Skeletal muscle cell (primary cell): ENCODE data around the gene MARCKSL1.

Experiments used
- DNase-seq: peaks from one replicate; pipeline ENCODE4 v3.0.0-alpha.2; 2010; ENCODE audit warnings: low read depth
- H3K4me3 ChIP-seq: 2 replicates; pipeline ENCODE4 v1.5.1; 2011; ENCODE audit warnings: low read depth, mild to moderate bottlenecking, control low read depth, low read length, moderate library complexity

Gene MARCKSL1

DNA sequence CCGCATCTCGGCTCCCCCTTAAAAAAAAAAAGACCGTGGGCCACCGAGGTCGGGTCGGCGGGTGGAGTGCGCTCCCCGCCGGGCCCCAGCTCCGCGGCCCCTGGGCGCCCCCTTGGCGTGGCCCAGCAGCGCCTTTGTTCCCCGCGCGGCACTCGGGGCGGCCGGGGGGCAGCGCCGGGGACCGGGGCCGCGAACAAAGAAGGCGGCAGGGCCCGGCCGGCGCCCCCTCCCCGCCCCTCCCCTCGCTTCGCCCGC is 571 bp downstream of the MARCKSL1 start:
- H3K4me3 ChIP-seq, result peak overlapping the region; percentile 82
- DNase-seq, result no peak

DNA sequence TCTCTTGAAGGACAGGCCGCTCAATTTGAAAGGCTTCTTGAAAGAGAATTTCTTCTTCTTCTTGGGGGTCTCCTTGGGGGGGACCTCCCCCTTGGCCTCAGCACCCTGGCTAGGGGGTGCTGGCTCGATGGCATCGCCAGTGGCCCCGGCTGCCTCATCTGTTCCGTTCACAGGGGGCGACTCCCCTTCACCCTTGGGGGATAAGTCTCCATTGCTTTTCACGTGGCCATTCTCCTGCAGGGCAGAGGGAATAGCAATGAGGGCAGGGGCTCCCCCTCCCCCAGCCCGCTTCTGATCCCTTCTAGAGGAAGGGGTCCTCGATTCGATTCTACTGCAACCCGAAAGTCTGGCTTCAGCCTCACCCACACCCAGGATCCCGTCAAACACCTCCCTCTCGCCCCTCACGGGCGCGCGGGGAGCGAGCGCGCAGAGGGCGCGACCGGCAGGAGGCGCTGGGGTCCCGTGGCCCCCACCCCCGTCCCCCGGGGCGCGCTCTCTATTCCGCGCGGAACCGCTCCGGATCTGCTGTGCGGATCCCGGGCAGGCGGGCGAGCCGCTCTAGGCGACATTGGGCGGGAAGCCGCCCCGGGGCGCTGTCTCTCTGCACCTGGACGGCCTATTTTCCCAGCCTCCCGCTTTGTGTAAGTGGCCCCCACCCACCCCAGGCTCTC is 1.0 kb downstream of the MARCKSL1 start:
- peak overlapping the region; percentile 82 for H3K4me3 ChIP-seq
- DNase-seq, result no peak

DNA sequence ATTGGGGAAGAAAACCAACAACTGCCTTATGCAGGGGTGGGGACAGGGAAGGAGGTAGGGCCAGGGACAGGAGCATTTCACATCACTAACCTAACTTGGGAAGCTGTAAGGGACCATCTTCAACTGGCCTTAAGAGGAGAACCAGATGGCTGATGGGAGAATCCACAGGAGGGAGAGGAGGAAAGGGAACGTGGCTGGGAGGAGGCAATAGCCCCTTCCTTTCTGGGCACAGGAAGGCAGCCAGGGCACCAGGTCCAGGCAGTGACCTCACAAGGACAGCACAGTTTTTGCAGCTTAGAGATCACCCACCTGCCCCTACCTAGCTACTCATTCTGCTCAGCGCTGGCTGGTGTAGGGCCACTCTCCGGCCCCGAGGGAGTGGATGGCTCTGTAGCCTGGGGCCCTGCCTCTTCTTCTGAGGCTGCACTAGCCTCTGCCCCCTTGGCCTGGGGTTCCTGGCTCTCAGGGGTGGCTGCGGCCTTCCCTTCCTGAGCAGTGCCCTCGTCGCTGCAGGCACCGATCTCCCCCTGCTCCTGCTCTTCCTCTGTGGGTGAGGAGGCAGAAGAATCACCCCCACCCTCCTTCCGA is 1.7 kb downstream of the MARCKSL1 start:
- peak overlapping the region; percentile 82 for H3K4me3 ChIP-seq
- no peak for DNase-seq

DNA sequence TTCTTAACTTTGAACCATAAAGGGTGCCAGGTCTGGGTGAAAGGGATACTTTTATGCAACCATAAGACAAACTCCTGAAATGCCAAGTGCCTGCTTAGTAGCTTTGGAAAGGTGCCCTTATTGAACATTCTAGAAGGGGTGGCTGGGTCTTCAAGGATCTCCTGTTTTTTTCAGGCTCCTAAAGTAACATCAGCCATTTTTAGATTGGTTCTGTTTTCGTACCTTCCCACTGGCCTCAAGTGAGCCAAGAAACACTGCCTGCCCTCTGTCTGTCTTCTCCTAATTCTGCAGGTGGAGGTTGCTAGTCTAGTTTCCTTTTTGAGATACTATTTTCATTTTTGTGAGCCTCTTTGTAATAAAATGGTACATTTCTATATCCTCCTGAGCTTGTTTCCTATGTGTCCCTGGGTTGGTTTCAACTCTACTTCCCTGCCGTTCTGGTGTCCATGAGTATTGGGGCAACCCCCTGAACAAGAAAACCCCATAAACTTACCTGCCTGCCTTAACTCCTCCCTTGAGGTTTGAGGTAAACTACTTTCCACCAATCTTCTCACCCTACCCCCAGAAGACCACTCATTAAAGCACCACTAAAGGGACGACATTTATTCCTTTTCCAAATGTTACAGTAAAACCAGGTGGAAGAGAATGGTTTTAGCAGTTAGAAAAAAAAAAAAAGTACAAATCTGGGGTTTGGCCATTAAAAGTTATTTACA is 2.6 kb downstream of the MARCKSL1 start:
- no peak overlapping the region for H3K4me3 ChIP-seq
- no peak for DNase-seq

DNA sequence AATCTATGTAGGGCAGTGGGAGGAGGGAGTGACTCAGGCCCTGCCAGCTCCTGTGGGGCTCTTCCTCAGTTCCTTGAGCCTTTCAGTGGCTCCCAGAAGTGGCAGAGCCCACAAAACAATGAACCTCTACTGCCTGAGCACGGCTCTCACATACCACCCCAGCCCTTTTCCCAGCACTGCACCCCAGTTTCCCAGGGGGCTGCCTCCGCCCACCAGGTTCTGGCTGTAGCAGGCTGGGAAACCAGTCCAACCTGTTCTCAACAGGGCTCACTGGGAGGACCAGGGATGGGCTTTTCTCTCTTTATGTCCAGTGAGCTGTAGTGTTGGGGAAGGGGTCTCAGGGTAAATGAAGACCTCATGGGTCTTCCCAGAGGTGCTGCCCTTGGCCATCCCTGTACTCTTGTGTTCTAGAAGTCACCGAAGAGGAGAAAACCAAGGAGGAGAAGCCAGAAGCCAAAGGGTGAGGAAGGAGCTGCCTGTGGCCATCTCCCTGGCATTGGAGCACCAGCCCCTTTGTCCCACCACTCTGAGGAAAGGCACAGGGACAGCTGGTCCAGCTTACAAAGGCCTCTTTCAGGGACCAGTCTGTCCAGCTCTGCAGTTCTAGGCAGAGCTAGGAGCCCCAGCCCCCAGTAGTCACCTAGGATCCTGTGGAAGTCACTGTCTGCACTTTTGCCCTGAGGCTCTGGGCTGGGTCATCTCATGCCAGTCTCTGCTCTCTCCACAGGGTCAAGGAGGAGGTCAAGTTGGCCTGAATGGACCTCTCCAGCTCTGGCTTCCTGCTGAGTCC is 3.5 kb downstream of the MARCKSL1 start:
- H3K4me3 ChIP-seq, result no peak overlapping the region
- DNase-seq, result no peak

DNA sequence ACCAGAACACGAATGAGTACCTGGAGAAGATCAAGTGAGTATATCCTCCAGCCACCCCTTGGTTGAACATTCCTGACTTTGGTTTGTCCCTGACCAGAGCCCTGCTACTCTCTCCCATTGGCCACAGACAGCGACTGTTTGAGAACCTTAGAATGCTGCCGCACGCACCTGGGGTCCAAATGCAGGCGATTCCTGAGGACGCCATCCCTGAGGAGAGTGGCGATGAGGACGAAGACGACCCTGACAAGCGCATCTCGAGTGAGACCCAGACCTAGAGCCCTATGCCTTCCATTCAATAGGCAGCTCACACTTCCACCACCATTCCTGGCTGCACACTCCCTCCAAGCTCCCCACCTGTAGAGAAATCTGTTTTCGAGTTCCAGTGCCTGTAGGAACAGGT is 4.5 kb downstream of the MARCKSL1 start:
- no peak overlapping the region for H3K4me3 ChIP-seq
- DNase-seq, result no peak

DNA sequence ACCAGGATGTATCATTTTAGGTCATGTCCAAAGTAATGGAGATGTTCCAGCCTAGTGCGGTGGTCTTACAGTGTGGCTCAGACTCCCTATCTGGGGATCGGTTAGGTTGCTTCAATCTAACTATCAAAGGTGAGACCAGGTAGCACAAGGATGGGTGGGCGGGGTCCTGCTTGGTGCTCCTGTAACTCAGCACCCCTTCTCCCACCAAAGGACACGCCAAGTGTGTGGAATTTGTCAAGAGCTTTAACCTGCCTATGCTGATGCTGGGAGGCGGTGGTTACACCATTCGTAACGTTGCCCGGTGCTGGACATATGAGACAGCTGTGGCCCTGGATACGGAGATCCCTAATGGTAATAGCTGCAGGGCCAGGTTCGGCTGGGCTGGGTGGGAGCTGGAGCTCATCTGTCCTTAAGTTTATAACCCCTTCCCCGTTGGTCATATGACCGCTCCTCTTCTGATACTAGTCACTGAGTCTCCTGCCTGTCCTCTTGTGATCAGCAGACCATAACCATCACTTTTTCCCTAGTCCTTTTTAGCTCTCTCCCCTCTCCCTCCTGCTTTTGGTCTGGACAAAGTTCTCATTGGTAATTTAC is 5.4 kb downstream of the MARCKSL1 start:
- DNase-seq, result no peak
- H3K4me3 ChIP-seq, result no peak overlapping the region

DNA sequence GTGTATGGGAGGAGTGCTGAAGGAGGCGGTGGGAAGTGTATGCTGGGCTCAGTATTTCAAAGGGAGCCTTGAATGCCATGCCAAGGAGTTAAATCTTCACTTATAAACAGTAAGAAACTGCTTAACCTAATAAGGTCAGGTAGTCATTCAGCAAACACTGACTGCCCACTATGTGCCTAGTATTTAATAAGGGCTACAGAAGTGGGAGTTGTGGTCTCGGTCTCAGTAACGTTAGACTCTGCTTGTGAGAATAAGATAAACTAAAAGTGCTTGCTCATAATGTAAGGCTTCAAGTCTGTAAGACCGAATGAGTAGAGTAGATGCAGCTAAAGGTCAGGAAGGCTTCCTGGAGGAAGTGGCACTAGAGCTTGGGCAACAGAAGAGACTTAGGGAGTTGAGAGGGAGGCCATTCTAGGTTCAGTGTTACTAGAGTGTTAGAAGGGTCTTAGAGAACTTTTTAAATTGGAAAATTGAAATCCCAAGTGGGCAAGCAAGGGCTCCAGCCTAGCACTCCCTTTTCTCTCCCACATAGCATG is 6.0 kb downstream of the MARCKSL1 start:
- no peak for DNase-seq
- H3K4me3 ChIP-seq, result no peak overlapping the region

DNA sequence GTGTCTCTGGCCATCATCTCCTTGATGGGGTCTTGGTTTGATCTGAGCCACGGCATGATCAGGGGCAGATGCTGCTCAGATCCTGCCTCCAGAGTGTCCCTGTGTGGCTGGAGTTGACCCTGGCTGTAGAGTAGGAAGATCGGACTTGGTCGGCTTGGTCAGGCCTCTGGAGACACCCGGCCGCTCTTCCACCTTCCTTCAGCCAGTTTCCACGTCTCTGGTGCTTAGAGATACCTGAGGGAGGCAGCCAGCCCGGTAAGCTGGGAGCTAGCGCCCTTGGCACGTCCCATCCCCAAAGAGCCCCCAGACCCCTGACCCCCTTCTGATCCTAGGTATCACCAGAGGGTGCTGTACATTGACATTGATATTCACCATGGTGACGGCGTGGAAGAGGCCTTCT is 8.8 kb downstream of the MARCKSL1 start:
- DNase-seq, result no peak

DNA sequence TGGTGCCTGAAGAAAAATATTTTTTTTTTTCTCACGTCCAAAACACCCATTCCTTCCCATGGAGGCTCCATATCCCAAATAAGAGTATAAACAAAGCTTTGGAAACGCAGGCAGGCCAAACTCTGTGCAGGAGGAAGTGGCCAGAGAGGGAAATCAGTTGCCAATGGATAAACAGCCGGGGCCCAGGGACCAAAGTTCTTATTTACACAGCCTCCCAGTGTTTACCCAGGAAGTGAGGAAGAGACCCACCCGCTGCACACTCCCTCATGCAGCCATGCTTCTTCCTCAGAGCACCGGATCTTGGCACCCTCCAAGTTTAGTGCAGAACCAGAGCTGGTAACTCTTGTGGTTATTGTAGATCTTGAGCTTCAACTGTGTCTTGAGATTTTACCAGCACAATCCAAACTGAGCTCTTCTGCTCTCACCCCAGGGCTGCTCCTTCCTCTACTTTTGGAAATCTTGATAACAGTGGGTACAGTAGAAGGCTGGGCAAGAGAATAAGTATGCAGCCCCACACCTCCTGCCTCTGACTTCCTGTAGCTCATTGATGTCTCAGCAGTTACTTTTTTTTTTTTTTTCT is 14.2 kb downstream of the MARCKSL1 start:
- no peak for DNase-seq
- H3K4me3 ChIP-seq, result no peak overlapping the region

More for the DNA sequence above, 8.8 kb downstream of the MARCKSL1 start:
- no peak overlapping the region for H3K4me3 ChIP-seq

DNA sequence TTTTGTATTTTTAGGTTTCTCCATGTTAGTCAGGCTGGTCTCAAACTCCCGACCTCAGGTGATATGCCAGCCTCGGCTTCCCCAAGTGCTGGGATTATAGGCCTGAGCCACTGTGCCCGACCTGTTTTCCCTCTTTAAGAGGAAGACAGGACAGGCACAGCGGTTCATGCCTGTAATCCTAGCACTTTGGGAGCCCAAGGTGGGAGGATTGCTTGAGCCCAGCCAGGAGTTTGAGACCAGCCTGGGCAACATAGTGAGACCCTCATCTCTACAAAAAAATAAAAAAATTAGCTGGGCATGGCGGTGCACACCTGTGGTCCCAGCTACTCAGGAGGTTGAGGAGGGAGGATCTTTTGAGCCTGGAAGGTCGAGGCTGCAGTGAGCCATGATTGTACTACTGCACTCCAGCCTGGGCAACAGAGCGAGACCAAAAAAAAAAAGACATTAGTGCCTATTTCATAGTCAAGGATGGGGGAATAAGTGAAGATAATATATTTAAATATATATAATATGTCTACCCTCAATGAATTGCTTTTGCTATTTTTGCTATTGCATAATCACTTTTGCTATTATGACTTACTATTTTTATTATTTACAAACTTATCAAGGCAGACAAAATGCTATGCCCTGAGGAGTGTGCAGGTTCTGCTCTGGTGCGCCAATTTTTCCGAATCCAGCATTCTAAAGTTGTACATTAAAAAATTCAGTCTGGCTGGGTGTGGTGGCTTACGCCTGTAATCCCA is 17.7 kb downstream of the MARCKSL1 start:
- H3K4me3 ChIP-seq, result no peak overlapping the region
- DNase-seq, result no peak

DNA sequence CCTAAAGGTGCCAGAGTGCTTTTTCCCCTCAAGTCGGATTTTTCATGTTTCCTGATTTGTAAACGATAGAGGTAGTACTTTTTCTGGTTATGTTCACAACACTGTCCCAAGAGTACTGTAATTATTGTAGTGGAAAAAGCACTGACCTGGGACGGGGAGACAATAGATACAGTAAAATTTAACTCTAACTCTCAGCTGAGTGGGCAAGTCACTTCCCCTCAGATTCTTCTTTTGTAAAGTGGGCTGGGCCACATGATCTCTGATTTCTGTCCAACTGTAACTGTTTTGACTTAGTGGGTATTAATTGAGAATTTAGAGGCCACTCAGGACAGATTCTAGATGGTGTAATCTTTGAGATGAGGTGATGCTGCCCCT is 19.1 kb downstream of the MARCKSL1 start:
- no peak overlapping the region for H3K4me3 ChIP-seq

DNA sequence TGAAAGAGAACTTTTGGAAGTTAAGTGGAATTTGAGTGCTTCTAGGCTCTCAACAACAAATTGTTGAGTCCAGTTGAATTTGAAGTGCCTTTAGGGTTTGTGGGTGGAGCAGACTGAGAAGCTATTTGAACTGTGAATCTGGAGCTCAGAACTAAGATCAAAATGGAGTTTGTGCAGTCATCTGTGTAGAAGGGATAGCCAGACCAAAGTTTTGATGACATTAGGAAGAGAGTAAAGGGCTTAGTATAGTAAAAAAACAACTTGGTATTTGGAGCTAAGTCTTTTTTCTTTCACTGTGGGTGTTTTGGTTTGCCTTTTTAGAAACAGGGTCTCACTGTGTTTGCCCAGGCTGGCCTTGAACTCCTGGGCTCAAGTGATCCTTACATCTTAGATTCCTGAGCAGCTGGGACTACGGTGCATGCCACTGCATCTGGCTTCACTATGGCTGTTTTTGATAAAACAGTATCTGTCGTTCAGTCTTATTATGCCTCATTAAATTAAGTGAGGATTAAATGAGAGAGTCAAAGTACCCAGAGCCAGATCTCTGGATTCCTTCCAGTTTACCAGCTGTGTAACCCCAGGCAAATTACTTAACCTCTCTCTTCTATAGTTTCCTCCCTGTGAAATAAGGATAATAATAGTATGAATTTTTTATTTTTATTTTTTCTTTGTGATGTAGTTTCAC is 24.2 kb downstream of the MARCKSL1 start:
- no peak for DNase-seq
- no peak overlapping the region for H3K4me3 ChIP-seq

More for the DNA sequence above, 19.1 kb downstream of the MARCKSL1 start:
- no peak for DNase-seq

DNA sequence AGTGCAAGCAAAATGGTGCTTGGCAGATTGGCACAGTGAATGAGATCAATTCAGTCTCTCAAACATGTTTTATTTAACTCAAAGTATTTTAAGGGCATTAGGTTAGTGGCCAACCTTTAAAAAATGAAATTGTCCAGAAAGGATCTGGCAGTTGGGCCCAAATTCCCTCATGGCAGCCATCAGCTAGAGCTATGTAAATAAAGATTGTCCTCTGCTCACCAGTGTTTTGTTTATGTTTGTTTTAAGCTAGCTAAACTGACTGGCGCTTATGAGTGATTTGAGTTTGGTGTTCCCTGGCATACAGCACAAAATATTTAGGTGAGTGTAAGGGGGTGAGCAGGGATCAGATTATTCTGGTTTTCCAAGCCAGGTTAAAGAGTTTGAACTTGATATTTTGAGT is 26.1 kb downstream of the MARCKSL1 start:
- H3K4me3 ChIP-seq, result no peak overlapping the region
- DNase-seq, result no peak

DNA sequence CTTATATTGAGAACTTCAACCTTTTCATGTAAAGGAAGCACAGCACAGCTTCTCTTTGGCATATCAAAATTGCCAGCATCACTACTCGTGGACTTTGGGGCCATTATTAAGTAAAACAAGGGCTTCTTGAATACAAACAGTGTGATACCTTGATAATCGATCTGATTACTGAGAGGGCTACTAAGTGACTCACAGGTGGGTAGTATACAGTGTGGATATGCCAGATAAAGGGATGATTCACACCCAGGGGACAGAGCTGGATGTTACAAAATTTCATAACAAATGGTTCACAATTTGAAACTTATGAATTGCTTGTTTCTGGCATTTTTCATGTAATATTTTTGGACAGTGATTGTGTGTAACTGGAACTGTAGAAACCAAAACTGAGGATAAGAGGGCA is 28.7 kb downstream of the MARCKSL1 start:
- no peak overlapping the region for H3K4me3 ChIP-seq
- no peak for DNase-seq

DNA sequence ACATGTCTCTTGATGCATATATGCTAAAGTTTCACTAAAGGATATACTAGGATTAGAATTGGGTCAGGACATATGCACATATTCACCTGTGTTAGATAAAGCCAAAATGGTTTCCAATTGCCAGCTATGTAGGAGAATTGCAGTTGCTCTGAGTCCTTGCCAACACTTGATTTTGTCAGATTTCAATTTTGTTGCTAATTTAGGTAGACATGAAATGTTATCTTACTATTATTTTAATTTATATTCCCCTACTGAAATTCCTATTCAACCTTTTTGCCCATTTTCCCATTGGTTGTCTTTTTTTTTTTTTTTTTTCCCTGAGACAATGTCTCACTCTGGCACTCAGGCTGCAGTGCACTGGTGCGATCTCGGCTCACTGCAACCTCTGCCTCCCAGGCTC is 30.7 kb downstream of the MARCKSL1 start:
- H3K4me3 ChIP-seq, result no peak overlapping the region
- no peak for DNase-seq

DNA sequence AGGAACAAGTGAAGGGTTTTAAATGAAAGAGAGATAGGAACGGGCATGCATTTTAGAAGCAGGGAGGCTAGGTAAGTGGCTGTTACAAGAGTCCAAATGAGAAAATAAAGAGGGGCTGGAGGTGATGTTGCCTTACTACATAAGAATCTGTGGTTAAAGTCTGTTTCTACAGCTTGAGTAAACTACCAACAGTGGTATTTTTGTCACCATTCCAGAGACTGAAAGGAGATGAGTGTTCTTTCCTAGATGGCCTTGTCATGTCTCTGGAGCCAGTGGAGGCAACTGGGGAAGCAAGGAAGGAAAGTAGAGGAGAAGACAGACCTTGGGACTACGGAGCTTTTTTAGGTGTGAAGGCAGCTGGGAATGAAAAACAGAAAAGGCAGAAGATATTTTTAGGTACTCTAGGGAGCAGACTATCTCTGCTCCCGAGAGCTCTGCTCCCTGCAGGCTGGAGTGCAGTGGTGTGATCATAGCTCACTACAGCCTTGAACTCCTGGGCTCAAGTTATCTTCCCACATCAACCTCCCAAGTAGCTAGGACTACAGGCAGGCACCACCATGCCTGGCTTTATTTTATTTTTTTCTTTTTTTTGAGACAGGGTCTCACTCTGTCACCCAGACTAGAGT is 31.9 kb downstream of the MARCKSL1 start:
- no peak for DNase-seq
- no peak overlapping the region for H3K4me3 ChIP-seq

DNA sequence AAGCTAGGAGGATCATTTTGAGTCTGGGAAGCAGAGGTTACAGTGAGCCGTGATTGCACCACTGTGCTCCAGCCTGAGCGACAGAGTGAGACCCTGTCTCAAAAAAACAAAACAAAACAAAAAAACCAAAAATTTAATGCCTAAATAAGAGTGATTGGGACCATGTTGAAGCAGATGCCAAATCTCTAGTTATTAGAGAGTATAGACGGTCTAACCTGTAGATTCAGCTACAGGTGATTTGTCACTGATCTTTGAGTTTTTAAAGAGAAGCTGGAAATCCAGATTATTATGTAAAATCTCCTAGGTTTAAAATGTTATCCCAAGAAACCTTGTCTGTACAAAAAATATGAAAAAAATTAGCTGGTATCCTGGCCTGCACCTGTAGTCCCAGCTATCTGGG is 32.7 kb downstream of the MARCKSL1 start:
- no peak overlapping the region for H3K4me3 ChIP-seq
- no peak for DNase-seq
